Measurements from ENCODE around the gene PLA2G4A.
"Not testable (repeated sequence)": the region's sequence is repeated elsewhere in the genome, so short reads cannot be mapped to it uniquely, and the experiment has no call there.

Gene PLA2G4A

DNA sequence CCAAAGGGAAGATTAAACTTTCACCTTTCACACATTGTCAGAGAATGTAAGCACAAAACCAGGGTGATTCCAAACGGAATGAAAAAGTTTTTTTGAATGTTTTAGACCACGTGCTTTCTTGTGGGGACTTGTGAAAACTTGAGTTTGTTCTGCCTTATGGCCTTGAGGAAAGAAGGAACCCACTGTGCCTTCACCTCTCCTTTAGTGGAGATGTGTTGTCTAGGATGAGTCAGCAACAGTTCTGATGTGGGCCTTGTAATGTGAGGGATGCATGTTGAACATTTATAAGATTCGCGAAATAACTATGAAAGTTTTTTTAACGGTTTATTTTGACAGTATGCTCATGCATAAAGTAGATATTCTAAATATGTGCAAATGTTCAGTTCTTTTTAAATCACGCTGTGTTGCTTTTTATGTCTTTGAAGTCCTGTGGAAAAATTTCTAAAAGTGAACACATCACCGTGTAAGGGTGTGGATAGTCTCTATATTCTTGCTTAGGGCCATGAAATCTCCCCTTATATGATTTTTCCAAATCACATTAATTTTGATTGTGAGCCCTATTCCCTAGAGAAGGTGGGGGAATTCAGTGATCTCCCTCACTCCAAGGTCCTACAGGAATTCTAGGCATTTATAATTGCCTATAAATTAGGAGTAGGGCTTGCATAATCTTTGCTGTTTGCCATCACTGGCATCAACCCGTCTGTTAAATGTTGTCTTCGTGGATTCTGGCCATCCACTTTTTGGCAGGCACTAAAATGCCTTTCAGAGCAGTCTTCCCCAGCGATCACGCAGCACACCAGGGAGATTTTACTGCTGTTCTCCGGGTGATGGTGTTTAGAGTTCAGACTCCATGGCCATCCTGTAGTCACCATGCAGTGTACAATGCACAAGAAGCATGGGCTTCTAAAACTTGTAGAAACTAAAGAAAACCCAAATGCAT lies 47.4 kb downstream of the PLA2G4A start:
- DNase-seq: no peak

DNA sequence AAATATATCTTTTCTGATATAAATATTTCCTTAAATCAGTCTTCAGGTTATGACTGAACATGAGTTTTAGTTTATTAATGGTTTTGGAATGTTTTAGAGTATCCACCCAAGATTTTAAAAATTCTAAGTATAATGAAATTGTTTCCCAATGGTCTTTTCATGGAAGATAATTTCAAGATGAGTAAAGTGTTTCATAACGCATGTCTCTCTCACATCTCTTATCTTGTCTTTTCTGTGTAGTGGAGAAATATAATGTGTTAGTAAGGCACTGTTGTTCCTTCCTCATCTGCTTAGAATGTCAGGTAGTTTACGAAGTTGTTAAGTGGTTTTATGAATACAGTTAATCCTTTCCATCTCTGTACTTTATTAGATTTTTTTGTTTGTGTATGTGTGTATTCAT lies 49.6 kb downstream of the PLA2G4A start:
- no peak for DNase-seq

DNA sequence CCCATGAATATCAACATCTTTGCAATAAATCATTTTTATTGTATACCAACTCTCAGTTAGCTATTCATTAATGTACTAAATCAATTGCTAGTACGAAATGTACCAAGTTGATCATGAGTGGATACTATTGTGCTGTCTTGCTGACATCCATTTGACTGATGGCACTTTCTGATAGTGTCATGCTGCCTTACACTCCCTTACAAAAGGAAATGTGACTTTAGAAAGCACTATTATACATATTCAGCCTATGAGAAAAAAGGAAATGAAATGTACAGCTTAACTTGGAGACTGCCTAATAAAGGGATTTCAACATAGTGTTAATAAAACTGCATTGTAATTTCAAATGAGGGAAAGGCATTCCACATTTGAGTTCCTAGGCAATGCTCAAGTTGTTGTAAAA lies 52.2 kb downstream of the PLA2G4A start:
- DNase-seq: no peak

DNA sequence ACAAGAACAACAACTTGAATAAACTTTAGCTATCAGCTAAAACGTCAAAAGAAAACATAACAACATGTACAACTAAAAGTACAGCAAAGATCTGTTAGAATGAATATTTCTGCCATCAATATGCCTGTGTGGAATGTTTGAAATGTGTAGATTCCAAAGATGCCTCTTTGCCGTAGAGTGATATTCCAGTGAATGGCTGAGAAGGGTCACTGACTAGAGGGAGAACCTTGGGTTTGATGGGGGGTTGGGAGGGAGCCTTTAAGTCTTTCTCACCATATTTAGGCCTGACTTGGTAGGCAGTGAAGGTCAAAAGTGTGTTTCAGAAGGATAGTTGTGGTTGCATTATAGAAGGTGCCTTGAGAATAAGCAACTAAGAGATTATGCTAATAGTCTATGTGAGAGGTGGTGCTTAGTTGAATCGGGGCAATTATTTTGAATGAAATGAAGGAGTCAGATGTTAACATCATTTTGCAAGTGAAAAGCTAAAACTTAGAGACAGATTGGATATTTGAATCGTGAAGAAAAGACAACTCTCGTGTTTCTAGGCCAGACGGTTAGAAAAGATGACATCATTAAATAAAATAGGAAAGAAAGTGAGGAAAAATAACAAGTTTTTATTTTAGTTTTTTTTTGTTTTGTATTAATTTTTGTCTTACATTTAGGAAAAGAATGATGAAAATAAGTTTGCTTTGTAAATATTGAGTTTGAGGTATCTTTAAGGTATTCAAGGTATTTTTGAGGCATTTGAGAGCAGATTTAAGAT lies 53.8 kb downstream of the PLA2G4A start:
- no peak for DNase-seq

DNA sequence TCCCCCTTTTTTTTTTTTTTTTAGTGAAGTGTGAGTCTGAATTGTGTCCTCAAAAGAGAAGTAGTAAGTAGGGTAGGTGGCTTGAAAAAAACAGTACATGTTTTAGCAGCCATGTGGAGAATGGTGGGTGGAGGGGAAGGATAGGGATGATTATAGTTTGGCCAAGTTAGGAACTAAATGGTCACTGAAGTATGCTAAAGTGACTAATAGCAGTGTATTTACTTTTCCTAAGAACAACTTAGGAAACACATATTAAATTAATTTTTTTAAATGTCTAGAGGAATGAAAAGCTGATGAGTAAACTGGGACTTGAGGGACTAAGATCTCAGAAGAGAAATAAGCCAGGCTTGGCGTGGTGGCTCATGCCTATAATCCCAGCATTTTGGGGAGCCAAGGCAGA lies 55.5 kb downstream of the PLA2G4A start:
- no peak for DNase-seq

DNA sequence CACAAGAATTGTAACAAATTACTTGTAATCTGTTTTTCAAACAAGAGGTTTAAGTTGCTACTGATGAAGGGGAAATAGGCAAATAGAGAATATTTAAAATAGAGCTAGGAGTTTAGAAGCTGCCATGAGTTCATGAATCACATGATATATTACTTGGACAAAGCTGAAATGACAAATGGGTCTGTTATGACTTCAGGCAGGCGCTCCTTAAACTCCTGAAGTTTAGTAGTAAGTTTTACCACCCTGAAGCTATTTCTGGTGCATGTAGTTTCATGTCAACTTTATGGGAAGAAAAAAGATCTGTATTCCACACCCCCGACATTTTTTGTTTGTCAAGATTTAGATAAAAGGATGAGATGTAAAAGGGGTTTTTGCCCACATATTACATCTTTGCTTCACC lies 58.5 kb downstream of the PLA2G4A start:
- DNase-seq: no peak

DNA sequence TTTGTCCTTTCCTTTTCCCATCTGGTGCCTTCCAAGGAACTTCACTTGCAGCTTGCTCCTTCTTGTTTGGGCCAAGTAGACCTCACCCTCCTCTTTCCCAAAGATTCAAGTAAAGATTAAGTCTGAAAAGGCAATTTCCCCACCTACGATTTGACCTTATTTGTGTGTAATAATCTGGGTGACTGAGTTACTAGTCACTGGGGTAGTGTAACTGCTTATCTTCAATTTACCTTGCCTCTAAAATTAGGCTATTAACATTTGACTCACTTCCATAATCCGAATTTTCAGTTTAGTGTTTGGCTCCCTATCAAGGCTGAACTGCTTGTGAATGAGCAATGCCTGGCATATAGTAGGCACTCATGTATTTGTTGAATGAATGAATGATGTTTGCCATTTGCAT lies 59.6 kb downstream of the PLA2G4A start:
- DNase-seq: no peak

DNA sequence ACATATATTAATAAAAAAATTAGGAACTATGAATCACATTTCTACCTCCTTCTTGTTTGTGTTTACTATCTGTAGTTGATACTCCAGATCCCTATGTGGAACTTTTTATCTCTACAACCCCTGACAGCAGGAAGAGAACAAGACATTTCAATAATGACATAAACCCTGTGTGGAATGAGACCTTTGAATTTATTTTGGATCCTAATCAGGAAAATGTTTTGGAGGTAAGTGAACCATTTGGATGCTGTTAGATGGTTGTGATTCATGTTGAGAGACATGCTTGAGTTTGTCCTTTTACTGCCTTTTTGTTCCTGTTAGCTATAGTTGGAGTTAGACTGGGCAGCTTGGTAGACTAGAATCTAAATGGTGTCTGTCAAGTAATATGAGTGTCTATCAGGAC lies 64.2 kb downstream of the PLA2G4A start:
- no peak for DNase-seq

DNA sequence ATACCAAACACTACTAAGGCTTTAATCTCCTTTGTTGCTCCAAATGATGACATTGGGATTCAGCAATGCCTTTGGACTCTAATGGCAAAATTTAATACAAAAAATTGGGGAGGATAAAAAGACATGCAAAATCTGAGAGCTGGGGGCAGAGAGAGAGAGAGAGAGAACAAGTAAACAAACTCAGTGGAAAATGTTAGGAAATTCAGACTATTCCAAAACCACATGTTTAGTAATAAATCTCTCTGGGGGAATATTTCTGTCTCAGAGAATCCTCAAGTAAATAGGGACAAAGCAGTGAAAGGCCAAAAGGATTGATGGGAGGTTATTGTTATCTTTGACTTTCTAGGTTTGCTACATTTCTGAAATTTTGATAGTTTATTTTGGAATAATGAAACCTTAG lies 65.7 kb downstream of the PLA2G4A start:
- DNase-seq: no peak

DNA sequence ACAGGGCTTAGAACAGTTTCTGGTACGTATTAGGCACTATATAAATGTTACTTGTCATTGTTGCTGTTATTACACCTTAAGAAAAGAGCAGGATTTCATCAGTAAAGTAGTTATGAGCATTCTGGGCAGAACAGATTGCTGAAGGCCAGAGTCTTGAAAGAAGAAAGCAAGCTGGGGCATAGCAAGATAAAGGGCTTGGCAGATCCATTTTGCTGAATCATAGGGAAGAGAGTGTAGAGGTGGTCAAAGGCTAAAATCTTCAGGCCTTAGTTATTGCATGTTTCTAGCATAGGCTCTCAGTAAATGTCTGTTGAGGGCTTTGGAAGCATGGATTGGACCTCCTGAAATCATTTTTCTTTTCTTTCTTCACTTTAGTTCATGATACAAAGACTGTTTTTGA lies 67.5 kb downstream of the PLA2G4A start:
- DNase-seq: no peak

DNA sequence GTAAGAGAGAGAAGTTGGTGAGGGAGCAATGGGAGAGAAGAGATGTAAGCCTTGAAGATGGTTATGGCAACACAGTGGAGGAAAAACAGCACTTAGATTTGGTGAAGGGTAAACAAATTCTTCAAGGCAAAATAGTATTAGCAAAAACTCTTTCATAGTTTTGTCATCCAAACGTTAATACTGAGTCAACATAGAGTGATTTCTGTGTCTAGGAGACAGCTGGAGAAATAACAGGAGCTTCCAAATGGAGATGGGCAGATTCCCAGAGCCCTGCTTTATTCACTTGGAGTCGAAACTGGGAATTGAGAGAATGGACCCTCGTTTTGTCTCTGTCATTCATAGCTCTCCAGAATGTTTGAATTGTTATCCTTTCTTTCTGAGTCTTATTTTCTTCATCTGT lies 68.3 kb downstream of the PLA2G4A start:
- DNase-seq: no peak

DNA sequence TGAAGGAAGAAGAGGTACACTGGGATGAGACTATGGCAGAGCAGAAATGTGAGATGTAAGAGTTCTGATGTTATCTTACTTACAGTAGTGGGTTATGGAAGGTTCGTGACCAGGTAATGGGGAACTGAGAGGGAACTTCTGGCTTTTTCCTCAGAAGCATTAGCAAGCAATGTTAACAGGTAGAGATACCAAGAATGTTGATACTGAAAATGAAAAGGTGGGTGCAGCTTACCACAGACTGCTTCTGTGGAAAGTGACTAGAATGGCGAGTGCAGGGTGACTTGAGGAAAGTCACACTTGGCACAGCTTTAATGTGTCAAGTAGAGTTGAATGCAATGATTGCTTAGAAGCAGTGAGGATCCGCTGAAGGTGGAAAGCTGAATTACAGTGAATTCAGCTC lies 70.8 kb downstream of the PLA2G4A start:
- DNase-seq: no peak

DNA sequence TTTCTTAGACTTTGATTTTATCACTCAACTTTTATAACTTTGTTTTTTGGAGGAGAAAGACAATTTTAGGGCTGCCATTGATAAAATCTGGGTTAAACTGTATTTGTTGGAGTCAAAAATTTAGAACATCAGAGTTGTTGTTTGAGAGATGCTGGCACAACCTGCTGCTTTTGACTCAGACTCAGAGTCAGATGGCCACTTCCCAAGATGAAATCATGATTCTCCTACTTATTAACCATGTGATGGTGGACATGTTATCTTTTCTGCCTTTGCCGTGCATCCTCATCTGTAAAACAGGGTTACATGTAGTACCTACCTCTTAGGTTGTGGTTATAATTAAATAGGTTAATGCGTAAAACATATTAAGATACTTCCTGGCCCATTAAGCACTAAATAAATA lies 71.2 kb downstream of the PLA2G4A start:
- DNase-seq: no peak

DNA sequence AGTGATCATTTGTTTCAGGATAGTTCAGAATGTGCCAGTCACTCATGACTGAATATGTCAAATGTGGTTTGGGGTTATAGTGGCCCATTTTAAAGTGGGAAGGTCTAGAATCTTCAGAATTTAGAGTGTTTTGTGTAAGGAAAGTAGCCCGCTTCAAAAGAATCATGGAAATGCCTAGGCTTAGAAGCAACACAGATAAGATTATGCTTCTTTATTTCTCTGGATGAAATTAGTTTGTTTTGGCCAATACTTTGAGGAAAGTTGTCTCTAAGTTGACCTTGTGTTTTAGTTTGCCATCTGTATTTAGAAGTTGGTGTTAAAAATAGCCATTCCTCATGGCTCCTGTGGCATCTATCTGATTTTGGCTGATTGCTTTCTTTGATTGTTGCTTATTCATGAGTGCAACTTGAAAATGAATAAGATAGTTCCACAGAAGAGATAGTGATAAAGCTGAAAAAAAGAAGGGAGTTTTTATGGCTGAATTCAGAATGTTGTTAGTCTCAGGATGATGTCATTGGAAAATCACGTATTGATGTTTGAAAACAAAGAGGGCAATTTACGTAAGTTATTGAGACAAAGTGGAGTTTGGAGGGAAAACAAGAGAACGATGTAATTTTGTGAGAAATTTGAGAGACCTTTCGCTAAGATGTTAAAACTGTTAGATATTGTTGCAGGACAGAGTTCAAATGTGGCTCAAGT lies 71.9 kb downstream of the PLA2G4A start:
- no peak for DNase-seq

DNA sequence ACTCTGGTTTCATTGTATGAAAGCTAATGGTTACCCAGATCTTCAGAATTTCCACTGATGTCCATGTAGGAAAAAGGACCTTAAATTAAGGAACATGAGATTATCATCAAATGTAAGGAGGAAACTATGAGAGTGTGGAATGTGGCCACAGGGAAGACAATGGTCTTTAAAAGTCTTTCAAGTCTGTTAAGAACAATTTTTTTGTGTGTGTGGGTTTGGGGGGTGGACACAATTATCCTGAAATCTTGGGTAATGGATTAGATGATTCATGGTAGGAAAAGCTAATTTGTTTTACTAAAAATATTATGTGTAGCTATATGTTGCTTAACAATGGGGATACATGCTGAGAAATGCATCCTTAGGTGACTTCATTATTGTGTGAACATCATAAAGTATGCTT lies 72.9 kb downstream of the PLA2G4A start:
- DNase-seq: no peak

DNA sequence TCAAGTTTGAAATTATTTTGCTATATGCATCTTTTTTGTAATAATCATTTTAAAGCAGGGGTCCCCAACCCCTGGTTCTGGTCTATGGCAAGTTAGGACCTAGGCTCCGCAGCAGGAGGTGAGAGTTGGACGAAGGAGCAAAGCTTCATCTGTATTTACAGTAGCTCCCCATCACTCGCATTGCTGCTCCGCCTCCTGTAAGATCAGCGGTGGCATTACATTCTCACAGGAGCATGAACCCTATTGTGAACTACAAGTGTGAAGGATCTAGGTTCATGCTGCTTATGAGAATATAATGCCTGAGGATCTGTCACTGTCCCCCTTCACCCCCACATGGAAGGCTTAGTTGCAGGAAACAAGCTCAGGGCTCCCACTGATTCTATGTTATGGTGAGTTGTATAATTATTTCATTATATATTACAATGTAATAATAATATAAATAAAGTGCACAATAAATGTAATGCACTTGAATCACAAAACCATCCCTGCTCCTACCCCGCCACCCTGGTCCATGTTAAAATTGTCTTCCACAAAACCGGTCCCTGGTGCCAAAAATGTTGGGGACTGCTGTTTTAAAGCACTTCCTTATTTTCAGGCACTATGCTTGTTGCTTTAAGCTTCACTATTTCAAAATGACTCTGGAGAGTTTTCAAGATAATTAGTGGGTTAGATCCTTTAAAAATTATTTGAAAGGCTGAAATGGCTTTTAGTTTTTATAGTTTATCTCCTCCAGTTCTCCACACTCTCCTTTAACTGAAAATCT lies 74.8 kb downstream of the PLA2G4A start:
- no peak for DNase-seq

DNA sequence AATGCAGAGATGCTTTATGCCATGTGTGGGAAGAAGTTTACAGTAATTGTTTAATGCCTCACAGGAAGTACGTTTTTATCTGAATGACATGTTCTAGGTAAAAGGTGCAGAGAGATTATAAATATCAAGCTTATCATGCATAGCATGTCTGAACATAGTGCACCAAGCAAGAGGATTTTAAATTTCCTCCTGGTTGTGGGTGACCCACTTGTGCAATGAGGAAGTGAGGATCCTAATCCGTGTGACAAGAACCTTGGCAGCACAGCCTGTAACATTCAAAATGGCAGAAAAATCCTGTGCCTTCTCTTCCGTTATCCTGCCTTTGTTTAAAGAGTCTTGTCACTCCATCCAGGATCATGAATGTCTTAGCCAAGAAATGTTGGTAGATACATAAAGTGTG lies 75.6 kb downstream of the PLA2G4A start:
- no peak for DNase-seq

DNA sequence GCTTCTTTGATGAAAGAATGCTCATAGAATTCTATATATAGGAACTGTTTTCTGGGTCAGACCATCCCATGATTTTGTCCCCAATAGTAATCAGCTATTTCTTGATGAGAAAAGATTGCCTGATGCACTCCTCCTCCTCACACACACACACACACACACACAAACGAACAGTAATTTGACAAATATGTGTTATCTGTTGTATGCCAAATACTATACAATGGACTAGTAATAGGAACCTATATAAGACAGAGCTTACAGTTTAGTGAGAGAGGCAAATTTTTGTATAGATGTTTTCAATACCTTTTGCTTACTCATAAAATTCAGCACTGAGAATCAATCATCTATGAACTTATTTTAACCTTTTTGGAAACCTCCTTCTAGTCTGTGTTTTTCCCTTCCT lies 76.8 kb downstream of the PLA2G4A start:
- no peak for DNase-seq

DNA sequence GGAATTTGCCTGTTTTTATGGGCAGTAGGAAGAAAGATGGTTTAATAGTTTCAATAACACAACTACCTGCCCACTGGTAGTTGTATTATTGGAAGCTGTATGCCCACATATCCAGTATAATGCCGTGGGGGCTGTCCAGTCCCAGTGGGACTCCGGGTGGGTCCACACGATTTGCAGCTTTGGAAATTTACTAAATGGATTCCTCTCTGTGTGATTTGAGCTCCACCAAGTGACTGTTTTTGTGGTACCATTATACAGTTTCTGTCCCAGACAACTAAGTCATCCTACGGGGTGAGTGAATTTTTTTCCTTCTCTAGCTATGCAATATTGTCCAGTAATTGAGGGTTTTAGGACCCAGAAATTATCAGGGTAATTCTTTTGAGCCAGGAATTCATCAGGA lies 86.8 kb downstream of the PLA2G4A start:
- DNase-seq: no peak

DNA sequence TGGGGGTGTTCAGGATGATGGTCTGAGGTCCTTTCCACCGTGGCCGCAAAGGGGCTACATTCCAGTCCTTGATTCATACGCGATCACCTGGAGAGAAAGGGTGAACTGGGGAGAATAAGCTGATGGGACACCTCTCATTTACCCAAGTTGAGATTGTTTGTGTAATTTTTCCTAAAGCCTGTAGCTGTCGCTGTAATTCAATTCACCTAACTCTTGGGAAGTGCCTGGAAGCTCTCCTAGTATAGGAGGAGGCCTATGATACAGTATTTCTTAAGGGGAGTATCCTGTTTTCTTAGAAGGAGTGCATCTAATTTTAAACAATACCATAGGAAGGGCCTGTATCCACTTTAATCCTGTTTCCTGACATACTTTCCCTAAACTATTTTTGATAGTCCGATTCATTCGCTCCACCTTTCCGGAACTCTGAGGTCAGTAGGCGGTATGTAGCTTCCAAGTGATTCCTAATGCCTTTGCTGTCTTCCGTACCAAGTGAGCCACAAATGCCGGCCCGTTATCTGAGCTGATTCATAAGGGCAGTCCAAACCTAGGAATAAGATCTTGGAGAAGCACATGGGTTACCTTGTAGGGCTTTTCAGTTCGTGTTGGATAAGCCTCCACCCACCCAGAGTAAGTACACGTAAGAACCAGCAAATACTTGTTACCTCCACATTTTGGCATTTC lies 88.5 kb downstream of the PLA2G4A start:
- not testable (repeated sequence) for DNase-seq

DNA sequence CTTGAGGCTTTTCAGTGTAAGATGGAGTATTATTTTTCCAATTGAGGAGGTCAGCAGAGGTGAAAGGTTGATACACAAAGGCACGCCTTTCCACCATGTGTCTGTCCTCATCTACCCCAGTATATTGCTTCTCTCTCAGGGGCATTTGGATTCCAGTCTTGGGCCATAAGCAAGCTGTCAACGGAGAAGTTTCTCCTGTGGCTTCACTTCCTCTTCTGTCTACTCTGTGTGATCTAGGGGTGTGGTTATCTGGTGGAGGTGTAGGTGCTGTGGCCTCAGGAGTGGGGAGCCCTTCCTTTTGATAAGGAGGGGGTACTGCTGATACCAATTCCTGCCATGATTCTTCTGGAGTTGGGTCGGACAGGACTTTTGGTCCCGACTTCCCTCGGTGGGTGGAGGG lies 92.6 kb downstream of the PLA2G4A start:
- not testable (repeated sequence) for DNase-seq

DNA sequence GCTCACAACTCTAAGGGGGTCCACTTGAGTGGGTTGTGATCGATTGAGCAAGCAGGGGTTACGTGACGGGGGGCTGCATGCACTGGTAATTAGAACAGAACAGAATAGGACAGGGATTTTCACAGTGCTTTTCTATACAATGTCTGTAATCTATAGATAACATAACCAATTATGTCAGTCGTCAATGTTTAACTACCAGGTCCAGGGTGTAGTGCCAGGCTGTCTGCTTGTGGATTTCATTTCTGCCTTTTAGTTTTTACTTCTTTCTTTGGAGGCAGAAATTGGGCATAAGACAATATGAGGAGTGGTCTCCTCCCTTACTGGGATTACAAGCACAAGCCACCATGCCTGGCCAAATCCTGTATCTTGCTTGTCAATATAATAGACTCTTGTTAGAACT lies 94.1 kb downstream of the PLA2G4A start:
- DNase-seq: not testable (repeated sequence)
